Neural cell (in vitro differentiated cells): ENCODE measurements around the gene RPL36AL.

Source experiments
- CTCF ChIP-seq: fragments of 450-650 bp; IDR thresholded peaks from 2 replicates; pipeline ENCODE4 v1.5.1; 2014; ENCODE audit warnings: antibody characterized with exemption, mild to moderate bottlenecking, moderate library complexity; ENCODE audit not compliant: poor library complexity, severe bottlenecking
- EP300 ChIP-seq: fragments of 450-650 bp; conservative IDR thresholded peaks from 2 replicates; pipeline ENCODE4 v1.6.1; 2014; ENCODE audit warnings: antibody characterized with exemption, mild to moderate bottlenecking, moderate library complexity; ENCODE audit not compliant: poor library complexity, severe bottlenecking
- EZH2 ChIP-seq: fragments of 200-600, 300-800 bp; shearing (Covaris generic), sonication (generic); IDR thresholded peaks from 2 replicates; pipeline ENCODE4 v1.6.1; 2014; ENCODE audit warnings: antibody characterized with exemption, low read length, borderline replicate concordance, mild to moderate bottlenecking; ENCODE audit not compliant: insufficient read depth, poor library complexity, severe bottlenecking
- MXI1 ChIP-seq: fragments of 450-650 bp; conservative IDR thresholded peaks from 2 replicates; pipeline ENCODE4 v1.6.1; 2014; ENCODE audit warnings: antibody characterized with exemption, mild to moderate bottlenecking; ENCODE audit not compliant: poor library complexity, severe bottlenecking
- POLR2AphosphoS5 ChIP-seq: IDR thresholded peaks from 2 replicates; pipeline ENCODE4 v1.6.1; 2012
- RAD21 ChIP-seq: fragments of 450-650 bp; conservative IDR thresholded peaks from 2 replicates; pipeline ENCODE4 v1.6.1; 2014; ENCODE audit warnings: antibody characterized with exemption, mild to moderate bottlenecking, moderate library complexity
- TAF1 ChIP-seq: IDR thresholded peaks from 2 replicates; pipeline ENCODE4 v1.6.1; 2012; ENCODE audit warnings: low read depth
- TF ChIP-seq, protein P1 (sequence below): IDR thresholded peaks from 2 replicates; pipeline ENCODE4 v1.6.1; 2012; ENCODE audit warnings: borderline replicate concordance

GRCh38 chr14:49583629-49584028 lies 36.8 kb downstream of the RPL36AL start:
- no peak for TF ChIP-seq EP300
- TF ChIP-seq POLR2AphosphoS5 = no peak
- no peak for TF ChIP-seq CTCF
- no peak for TF ChIP-seq EZH2
- TF ChIP-seq, protein P1, sequence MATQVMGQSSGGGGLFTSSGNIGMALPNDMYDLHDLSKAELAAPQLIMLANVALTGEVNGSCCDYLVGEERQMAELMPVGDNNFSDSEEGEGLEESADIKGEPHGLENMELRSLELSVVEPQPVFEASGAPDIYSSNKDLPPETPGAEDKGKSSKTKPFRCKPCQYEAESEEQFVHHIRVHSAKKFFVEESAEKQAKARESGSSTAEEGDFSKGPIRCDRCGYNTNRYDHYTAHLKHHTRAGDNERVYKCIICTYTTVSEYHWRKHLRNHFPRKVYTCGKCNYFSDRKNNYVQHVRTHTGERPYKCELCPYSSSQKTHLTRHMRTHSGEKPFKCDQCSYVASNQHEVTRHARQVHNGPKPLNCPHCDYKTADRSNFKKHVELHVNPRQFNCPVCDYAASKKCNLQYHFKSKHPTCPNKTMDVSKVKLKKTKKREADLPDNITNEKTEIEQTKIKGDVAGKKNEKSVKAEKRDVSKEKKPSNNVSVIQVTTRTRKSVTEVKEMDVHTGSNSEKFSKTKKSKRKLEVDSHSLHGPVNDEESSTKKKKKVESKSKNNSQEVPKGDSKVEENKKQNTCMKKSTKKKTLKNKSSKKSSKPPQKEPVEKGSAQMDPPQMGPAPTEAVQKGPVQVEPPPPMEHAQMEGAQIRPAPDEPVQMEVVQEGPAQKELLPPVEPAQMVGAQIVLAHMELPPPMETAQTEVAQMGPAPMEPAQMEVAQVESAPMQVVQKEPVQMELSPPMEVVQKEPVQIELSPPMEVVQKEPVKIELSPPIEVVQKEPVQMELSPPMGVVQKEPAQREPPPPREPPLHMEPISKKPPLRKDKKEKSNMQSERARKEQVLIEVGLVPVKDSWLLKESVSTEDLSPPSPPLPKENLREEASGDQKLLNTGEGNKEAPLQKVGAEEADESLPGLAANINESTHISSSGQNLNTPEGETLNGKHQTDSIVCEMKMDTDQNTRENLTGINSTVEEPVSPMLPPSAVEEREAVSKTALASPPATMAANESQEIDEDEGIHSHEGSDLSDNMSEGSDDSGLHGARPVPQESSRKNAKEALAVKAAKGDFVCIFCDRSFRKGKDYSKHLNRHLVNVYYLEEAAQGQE = no peak
- TF ChIP-seq TAF1 = no peak
- TF ChIP-seq RAD21 = no peak
- no peak for TF ChIP-seq MXI1
